22Rv1 (cell line): ENCODE results near the gene PLA2G2E.

Source experiments
- CTCF ChIP-seq: fragments of 450-650 bp; IDR thresholded peaks from 2 replicates; pipeline ENCODE4 v1.5.1; 2017; ENCODE audit warnings: mild to moderate bottlenecking
- ZFX ChIP-seq: fragments of 450-650 bp; IDR thresholded peaks from 2 replicates; pipeline ENCODE4 v1.6.1; 2017; ENCODE audit warnings: antibody characterized with exemption, borderline replicate concordance

GRCh38 chr1:19872190-19872589 is 51.2 kb downstream of the PLA2G2E start:
- peak; percentile 77 for TF ChIP-seq CTCF
- TF ChIP-seq ZFX = no peak
